Fibroblast of peridontal ligament (primary cell): ENCODE results near the gene BNC2.
A peak's percentile ranks its signal among the peaks of the same experiment; 100 is the strongest.

Experiments
- DNase-seq: peaks from one replicate; pipeline ENCODE4 v3.0.0-alpha.2; 2010; ENCODE audit errors: extremely low read depth

Gene BNC2

GRCh38 chr9:16602494-16602893 is 268.0 kb downstream of the BNC2 start:
- DNase-seq = no peak

GRCh38 chr9:16601991-16602390 is 268.5 kb downstream of the BNC2 start:
- DNase-seq = no peak

GRCh38 chr9:16598316-16598715 is 272.2 kb downstream of the BNC2 start:
- peak; percentile 29 for DNase-seq

- DNase-seq = no peak
Measured at GRCh38 chr9:16597136-16597535, 273.3 kb downstream of the BNC2 start.

GRCh38 chr9:16595227-16595626 is 275.2 kb downstream of the BNC2 start:
- DNase-seq = no peak

GRCh38 chr9:16594787-16595186 is 275.7 kb downstream of the BNC2 start:
- no peak for DNase-seq

GRCh38 chr9:16593746-16594145 is 276.7 kb downstream of the BNC2 start:
- no peak for DNase-seq

GRCh38 chr9:16591092-16591491 is 279.4 kb downstream of the BNC2 start:
- DNase-seq = no peak

- DNase-seq = no peak
Measured at GRCh38 chr9:16585591-16585990, 284.9 kb downstream of the BNC2 start.

- no peak for DNase-seq
Measured at GRCh38 chr9:16579872-16580432, 290.5 kb downstream of the BNC2 start.

GRCh38 chr9:16575986-16576245 is 294.6 kb downstream of the BNC2 start:
- no peak for DNase-seq

- peak; percentile 49 for DNase-seq
Measured at GRCh38 chr9:16575142-16575985, 295.1 kb downstream of the BNC2 start.

- no peak for DNase-seq
Measured at GRCh38 chr9:16572005-16572734, 298.3 kb downstream of the BNC2 start.

- DNase-seq = no peak
Measured at GRCh38 chr9:16571127-16571802, 299.2 kb downstream of the BNC2 start.

GRCh38 chr9:16563446-16563845 is 307.0 kb downstream of the BNC2 start:
- DNase-seq = peak; percentile 40

GRCh38 chr9:16561121-16561520 is 309.3 kb downstream of the BNC2 start:
- DNase-seq = no peak

GRCh38 chr9:16559418-16560188 is 310.9 kb downstream of the BNC2 start:
- no peak for DNase-seq

GRCh38 chr9:16555802-16556201 is 314.7 kb downstream of the BNC2 start:
- no peak for DNase-seq

GRCh38 chr9:16553869-16554540 is 316.5 kb downstream of the BNC2 start:
- no peak for DNase-seq

- DNase-seq = no peak
Measured at GRCh38 chr9:16552252-16552651, 318.2 kb downstream of the BNC2 start.

GRCh38 chr9:16551692-16552091 is 318.8 kb downstream of the BNC2 start:
- no peak for DNase-seq
